Lower leg skin (tissue), 3 donors: Measurements from ENCODE around the gene VAV2.

ENCODE experiments used
- CTCF ChIP-seq, 3 donors: fragments of 450-650 bp; IDR thresholded peaks; one replicate each; pipeline ENCODE4 v1.5.1; 2016; ENCODE audit warnings: antibody characterized with exemption in 3 of 3, mild to moderate bottlenecking in 3 of 3, moderate library complexity in 2 of 3
- POLR2A ChIP-seq, 2 donors: fragments of 450-650 bp; IDR thresholded peaks; one replicate each; pipeline ENCODE4 v1.6.1; 2016 to 2017; ENCODE audit warnings: antibody characterized with exemption in 2 of 2, mild to moderate bottlenecking in 1 of 2, moderate library complexity in 1 of 2

GRCh38 chr9:133737071-133737773, 254.9 kb downstream of the VAV2 start:
- TF ChIP-seq CTCF (IDR thresholded peaks at IDR 0.05) (no peak), POLR2A (IDR thresholded peaks at IDR 0.05) (no peak)
